ENCODE measurements around the gene PDE8B.

Gene PDE8B, protein sequence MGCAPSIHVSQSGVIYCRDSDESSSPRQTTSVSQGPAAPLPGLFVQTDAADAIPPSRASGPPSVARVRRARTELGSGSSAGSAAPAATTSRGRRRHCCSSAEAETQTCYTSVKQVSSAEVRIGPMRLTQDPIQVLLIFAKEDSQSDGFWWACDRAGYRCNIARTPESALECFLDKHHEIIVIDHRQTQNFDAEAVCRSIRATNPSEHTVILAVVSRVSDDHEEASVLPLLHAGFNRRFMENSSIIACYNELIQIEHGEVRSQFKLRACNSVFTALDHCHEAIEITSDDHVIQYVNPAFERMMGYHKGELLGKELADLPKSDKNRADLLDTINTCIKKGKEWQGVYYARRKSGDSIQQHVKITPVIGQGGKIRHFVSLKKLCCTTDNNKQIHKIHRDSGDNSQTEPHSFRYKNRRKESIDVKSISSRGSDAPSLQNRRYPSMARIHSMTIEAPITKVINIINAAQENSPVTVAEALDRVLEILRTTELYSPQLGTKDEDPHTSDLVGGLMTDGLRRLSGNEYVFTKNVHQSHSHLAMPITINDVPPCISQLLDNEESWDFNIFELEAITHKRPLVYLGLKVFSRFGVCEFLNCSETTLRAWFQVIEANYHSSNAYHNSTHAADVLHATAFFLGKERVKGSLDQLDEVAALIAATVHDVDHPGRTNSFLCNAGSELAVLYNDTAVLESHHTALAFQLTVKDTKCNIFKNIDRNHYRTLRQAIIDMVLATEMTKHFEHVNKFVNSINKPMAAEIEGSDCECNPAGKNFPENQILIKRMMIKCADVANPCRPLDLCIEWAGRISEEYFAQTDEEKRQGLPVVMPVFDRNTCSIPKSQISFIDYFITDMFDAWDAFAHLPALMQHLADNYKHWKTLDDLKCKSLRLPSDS

GRCh38 chr5:77210091-77210963, at the start of gene PDE8B:
TSS of gene PDE8B (plus strand) at chr5:77210680. CDS start at chr5:77210926, 246 bp downstream.
- ChIA-PET CTCF (interaction anchor here (1.2 kb wide), 1 partner anchor 9 kb away, joined by 3 read pairs; no protein-coding TSS in a partner anchor), POLR2A (no interaction called here)
- TF ChIP-seq CTCF (IDR thresholded peaks at IDR 0.05; ENCODE audit: control extremely low read depth, extremely low read depth, low read depth, missing control alignments), result no peak

GRCh38 chr5:77163453-77163852, 47.0 kb upstream of the PDE8B start:
- no peak for DNase-seq (ENCODE audit: extremely low spot score)
- no peak for TF ChIP-seq CTCF (IDR thresholded peaks at IDR 0.05; ENCODE audit: control extremely low read depth, extremely low read depth, low read depth, missing control alignments)
- POLR2A ChIA-PET, result no interaction called here
- CTCF ChIA-PET, result interaction anchor here (1.0 to 1.9 kb wide), 4 partner anchors 8 to 18 kb away, joined by 3 to 6 read pairs (median 3); no protein-coding TSS in a partner anchor

More at GRCh38 chr5:77210091-77210963, at the start of gene PDE8B:
- DNase-seq (ENCODE audit: extremely low spot score), result peak; percentile 31

DNA sequence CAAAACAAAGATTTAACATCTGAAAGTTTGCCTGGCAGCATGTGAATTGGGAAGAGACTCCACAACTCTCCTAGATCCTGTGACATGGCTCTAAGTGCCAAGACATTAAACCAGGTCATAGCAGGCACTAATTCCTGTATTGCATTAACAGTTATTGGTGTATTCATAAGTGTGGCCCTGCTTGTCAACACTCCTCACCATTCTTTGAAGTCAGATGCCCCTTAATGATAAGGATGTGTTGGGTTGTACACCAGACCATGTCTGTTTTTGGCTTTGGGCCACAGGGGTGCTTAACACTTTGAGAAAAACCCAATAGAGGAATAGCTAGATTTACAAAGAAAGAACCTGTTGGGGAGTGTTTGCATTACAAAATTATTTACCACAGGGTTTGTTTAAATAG, 43.4 kb upstream of the PDE8B start:
- CTCF ChIA-PET, result no interaction called here
- POLR2A ChIA-PET, result no interaction called here

DNA sequence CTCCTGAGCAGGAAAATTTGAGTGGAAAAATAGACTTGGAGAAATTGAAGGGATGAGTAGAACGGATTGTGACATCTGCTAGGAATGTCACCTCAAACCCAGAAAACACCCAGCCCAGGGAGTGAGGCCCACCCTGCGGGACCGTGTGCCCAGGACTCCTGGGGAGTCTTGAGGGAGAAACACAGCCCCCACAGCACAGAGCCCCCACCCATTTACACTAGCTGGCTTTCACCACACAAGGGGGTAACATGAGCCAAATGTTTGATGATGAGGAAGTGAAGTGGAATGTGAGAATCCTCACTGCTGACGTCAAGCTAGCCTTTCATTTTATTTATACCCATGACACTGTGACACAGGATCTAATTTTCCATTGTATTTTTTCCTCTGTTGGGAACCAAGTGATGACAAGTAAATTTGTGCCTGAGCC, 42.8 kb upstream of the PDE8B start:
- CTCF ChIA-PET, result interaction anchor here (1.3 kb wide), 1 partner anchor 12 kb away, joined by 5 read pairs; no protein-coding TSS in a partner anchor
- no peak for DNase-seq (ENCODE audit: extremely low spot score)

More for the DNA sequence above, 43.4 kb upstream of the PDE8B start:
- TF ChIP-seq CTCF (IDR thresholded peaks at IDR 0.05; ENCODE audit: control extremely low read depth, extremely low read depth, low read depth, missing control alignments), result no peak
- no peak for DNase-seq (ENCODE audit: extremely low spot score)

DNA sequence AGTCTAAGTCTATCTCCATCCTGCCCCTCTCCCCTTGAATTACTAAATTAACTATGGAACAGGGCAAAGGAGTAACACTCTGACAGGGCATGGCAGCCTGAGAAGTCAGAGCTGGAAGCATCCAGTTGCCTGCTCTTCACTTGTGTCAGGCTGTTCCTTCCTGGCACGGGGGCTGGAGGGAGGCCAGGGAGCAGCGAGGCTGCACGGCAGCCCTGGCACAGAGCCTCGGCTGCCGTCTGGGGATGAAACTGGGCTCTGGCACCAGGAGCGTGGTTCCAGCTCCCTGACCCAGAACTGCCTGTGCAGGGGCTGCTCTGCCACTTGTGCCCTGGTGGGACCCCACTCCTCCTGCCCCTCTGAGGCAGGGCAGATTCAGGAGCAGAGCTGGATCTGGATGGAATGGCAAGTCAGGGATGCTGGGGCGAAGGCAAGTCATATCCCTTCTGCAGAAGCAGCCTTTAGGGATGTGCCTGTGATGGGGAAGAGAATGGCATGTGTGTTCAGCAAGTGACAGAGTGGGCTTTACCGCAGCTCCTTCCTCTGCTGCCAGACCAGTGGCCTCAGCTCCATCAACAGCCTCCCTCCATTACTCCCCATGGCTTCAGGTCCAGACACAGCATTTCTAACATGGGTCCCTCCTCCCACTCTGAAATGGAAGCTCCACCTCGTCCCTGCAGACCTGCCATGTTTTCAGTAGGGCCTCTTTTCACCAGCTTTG, 42.2 kb upstream of the PDE8B start:
- DNase-seq (ENCODE audit: extremely low spot score), result no peak
- ChIA-PET POLR2A (no interaction called here), CTCF (interaction anchor here (1.1 to 1.3 kb wide), 2 partner anchors 13 kb away, joined by 3 to 5 read pairs; no protein-coding TSS in a partner anchor)
- no peak for TF ChIP-seq CTCF (IDR thresholded peaks at IDR 0.05; ENCODE audit: control extremely low read depth, extremely low read depth, low read depth, missing control alignments)

More for the DNA sequence above, 42.8 kb upstream of the PDE8B start:
- TF ChIP-seq CTCF (IDR thresholded peaks at IDR 0.05; ENCODE audit: control extremely low read depth, extremely low read depth, low read depth, missing control alignments), result no peak
- POLR2A ChIA-PET, result no interaction called here

All from GM10248 (cell line).